Ovary (tissue), 3 donors: Measurements from ENCODE around the gene S100B.

Source experiments
- CTCF ChIP-seq, 3 donors: fragments of 450-650 bp in 2 of 3; fragments of 200-600 bp in 1 of 3; IDR thresholded peaks; one replicate each; pipeline versions ENCODE4 v1.5.1 to v1.8.0; 2016 to 2022; ENCODE audit warnings: antibody characterized with exemption in 3 of 3, mild to moderate bottlenecking in 1 of 3
- POLR2A ChIP-seq: fragments of 450-650 bp; IDR thresholded peaks from one replicate; pipeline ENCODE4 v1.6.1; 2017; ENCODE audit warnings: antibody characterized with exemption, mild to moderate bottlenecking, moderate library complexity
- donor health status: DM: no; HTN: no; CAD: no.

GRCh38 chr21:46619846-46620245, 15.0 kb upstream of the S100B start:
- TF ChIP-seq CTCF (IDR thresholded peaks at IDR 0.05) (no peak), POLR2A (no peak)
